GM12875 (cell line): ENCODE measurements around the gene DNMT1.

Source experiments
- H3K4me3 ChIP-seq: one replicate; pipeline ENCODE4 v1.5.1; 2011; ENCODE audit warnings: low read depth, low read length, control low read depth
- CTCF ChIP-seq: IDR thresholded peaks from 2 replicates; pipeline ENCODE4 v1.5.1; 2011; ENCODE audit warnings: low read depth, mild to moderate bottlenecking, control low read depth, inconsistent platforms, low read length, moderate library complexity, borderline replicate concordance; ENCODE audit not compliant: insufficient read depth

Gene DNMT1

GRCh38 chr19:10163536-10163935, 31.2 kb downstream of the DNMT1 start:
- TF ChIP-seq CTCF: no peak
- H3K4me3 ChIP-seq: no peak overlapping the region

GRCh38 chr19:10159610-10160009, 35.1 kb downstream of the DNMT1 start:
- no peak overlapping the region for H3K4me3 ChIP-seq
- no peak for TF ChIP-seq CTCF

GRCh38 chr19:10158485-10158884, 36.3 kb downstream of the DNMT1 start:
- no peak for TF ChIP-seq CTCF
- no peak overlapping the region for H3K4me3 ChIP-seq

GRCh38 chr19:10158071-10158470, 36.7 kb downstream of the DNMT1 start:
- H3K4me3 ChIP-seq: no peak overlapping the region
- TF ChIP-seq CTCF: no peak

- no peak overlapping the region for H3K4me3 ChIP-seq
- TF ChIP-seq CTCF: no peak
Measured at GRCh38 chr19:10155839-10156238, 38.9 kb downstream of the DNMT1 start.

GRCh38 chr19:10152100-10152499, 42.7 kb downstream of the DNMT1 start:
- H3K4me3 ChIP-seq: no peak overlapping the region
- no peak for TF ChIP-seq CTCF

GRCh38 chr19:10151521-10151920, 43.2 kb downstream of the DNMT1 start:
- no peak for TF ChIP-seq CTCF

More at GRCh38 chr19:10151521-10151920, 43.2 kb downstream of the DNMT1 start:
- no peak overlapping the region for H3K4me3 ChIP-seq
